Measurements from ENCODE around the gene OSBPL3.

GRCh38 chr7:24939416-24939815 is 40.6 kb downstream of the OSBPL3 start:
- no peak for TF ChIP-seq CTCF (optimal IDR thresholded peaks at IDR 0.05 in 1 of 3, IDR thresholded peaks at IDR 0.05 in 1 of 3, conservative IDR thresholded peaks at IDR 0.05 in 1 of 3; ENCODE audit: extremely low read depth in 1 of 3, insufficient read depth in 2 of 3, low read length in 3 of 3)
- no peak for TF ChIP-seq EZH2 (IDR thresholded peaks at IDR 0.05; ENCODE audit: low read length)
